CD4-positive, alpha-beta T cell treated with Interleukin-4 for 1 hour (primary cell): ENCODE results near the gene RELL2.

ENCODE experiments used
- DNase-seq, 2 donors: peaks; one replicate each; pipeline ENCODE4 v3.0.0-alpha.2; 2020 to 2022

RELL2 gene

GRCh38 chr5:141618804-141619554 lies 17.8 kb upstream of the RELL2 start, which contains the start of gene DIAPH1:
Gene DIAPH1, minus strand, starts transcription at chr5:141619000. Its CDS starts 86 bp downstream, at chr5:141618914.
- DNase-seq: peak; percentile 98

- peak in 1 of 2 donors; percentile 49 for DNase-seq
Observed at GRCh38 chr5:141623186-141623585, 13.6 kb upstream of the RELL2 start.

DNA sequence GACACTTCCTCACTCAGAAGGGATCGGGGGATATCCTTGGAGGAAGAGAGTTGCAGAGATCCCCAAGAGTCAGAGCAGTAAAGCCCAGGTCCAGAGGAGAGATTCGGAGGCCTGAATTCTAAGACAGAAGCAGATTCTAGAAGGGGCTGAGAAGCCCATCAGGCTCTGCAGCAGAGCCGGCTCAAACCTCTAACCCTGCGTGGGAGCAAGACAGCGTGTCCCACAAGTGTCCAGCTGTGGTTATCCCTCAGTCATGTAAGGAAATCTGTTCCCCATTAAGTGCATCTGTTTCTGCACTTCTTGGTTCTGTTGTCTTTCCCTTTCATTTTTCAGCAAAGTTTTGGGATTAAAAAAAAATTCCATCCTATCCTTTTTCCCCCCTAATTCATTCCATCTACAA lies 13.2 kb upstream of the RELL2 start:
- DNase-seq: no peak

- no peak for DNase-seq
Observed at GRCh38 chr5:141628175-141628788, 8.5 kb upstream of the RELL2 start.

- DNase-seq: no peak
Observed at GRCh38 chr5:141630570-141631140, 6.1 kb upstream of the RELL2 start.

DNA sequence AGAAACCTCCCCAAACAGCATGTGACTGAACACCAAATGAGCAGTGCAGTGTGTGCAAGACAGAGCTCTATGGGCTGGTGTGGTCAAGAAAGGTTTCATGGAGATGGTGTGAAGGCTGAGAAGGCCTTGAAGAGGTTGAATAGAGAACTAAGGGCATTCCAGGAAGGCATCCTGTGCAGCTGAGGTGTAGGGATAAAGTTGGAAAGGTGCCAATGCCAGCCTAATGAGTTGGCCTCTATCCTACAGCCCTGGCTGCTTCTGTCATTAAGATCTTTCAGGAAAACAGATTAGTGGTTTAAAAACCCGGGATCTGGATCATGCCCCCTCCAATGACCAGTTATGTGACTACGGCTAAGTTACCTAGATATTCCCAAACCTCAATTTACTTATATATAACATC lies 4.1 kb upstream of the RELL2 start:
- DNase-seq: no peak

DNA sequence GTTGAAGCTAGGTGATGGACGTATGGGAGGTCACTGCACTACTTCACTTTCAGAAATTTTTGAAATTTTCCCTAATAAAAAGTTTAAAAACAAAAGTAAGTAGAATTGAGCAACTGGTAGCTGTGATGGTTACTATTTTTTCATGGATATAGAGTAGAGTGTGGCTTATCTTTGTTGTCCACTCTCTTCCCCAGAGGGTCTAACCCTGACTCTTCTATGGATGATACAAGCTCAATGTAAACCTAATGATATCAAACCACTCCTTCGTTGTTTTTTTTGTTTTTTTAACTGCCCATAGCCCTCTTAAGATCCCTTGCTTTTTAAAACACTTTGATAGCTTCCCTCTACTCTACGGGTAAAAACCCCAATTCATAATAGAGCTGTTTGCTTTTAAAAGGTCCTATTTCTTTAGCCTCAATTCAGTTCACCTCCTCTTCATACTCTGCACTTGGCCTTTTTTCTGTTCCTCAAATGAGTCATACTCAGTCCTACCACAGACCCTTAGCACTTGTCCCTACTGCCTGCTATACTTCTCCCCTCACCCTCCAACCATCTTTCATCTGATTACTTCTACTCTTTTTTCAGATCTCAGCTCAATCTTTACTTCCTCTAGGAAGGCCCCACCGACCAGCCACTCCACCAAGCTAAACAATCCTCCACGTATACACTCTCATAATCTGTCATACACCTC lies 2.8 kb upstream of the RELL2 start:
- DNase-seq: no peak

DNA sequence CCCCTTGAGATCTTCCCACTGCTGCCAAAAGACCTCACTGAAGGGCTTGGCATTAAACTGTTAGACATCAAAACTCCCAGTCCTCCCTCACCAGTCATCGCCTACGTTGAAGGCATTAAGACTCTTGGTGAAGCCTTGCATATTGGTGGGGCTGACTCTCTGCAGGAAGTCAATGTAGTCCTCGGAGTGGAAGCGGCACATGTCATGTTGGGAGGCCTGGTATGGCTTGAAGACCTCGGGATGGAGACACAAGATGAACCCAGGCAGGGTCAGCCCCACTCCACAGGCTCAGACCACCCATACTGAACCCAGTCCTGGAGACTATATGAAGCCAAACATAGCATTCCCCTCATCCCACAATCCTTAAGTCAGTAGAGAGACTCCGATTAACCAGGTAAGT lies 2.1 kb upstream of the RELL2 start:
- no peak for DNase-seq

DNA sequence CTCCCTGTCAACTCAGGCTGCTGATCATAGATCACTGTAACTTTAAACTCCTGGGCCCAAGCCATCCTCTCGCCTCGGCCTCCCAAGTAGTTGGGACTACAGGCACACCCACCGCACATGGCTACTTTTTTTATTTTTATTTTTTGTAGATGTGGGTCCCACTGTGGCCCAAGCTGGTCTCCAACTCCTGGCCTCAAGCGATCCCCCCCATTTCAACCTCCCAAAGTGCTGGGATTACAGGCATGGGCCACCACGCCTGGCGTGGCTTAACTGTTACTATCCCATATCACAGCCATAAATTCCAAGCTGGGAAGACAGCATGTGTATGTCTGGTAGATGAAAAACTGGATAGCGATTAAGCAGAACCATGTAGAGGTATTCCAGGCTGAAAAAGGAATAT lies 1.2 kb upstream of the RELL2 start:
- no peak for DNase-seq

GRCh38 chr5:141636106-141636412 lies 738 bp upstream of the RELL2 start:
- DNase-seq: no peak

DNA sequence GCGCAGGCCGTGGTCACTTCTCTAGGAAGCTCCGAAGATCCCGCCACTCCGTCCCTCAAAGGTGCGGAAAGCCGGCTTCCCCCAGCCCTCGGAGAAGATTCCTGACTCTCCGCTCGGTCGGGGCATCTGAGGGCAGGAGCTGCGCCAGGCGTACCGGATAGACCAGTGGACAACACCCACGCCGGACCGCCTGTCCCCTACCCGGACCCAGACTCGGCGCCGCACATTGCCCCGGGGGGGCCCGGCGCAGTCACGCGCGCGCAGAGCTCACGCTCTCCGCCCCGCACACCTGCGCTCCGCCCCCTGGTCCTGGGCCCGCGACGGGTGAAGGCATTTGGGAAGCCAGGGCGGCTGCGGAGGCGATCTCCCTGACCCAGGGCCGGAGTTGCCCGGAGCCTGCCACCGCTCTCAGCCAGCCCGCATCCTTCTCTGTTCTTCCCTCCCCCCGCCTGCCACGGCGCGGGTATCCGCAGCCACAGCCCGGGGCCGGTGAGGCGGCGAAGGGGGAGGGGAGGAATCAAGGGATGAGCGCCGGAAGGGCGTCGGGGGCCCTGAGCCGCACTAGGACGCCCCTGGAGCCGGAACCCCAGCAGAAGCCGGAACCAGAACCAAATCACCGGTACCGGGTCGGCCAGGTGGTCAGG lies 448 bp downstream of the RELL2 start:
- DNase-seq: peak; percentile 24 to 53

DNA sequence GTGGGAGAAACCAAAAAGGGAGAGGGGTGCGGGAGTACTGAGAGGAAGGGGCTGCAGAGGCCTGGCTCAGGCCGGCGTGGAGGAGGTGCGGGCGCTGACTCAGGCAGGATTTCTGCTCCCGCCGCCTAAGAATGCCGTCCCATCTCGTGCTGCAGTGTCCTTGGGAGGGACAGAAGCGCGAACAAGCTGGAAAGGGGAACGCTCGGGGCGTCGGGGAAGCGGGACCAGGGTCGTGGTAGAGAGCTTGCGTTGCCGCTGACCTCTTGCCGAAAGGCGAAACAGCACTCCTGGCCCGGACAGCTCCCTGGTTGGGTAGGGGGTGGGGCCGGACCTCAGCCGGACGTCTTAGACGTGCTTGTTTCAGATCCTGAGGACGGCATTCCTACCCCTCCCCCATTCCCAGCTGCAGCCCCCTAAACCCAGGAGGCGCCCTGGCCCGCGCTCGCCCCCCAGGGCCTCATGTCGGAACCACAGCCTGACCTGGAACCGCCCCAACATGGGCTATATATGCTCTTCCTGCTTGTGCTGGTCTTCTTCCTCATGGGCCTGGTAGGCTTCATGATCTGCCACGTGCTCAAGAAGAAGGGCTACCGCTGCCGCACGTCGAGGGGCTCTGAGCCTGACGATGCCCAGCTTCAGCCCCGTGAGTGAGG lies 1.1 kb downstream of the RELL2 start:
- peak; percentile 66 to 73 for DNase-seq

- DNase-seq: no peak
Observed at GRCh38 chr5:141638771-141639170, 2.0 kb downstream of the RELL2 start.

GRCh38 chr5:141639357-141640050 lies 2.7 kb downstream of the RELL2 start:
- DNase-seq: no peak

DNA sequence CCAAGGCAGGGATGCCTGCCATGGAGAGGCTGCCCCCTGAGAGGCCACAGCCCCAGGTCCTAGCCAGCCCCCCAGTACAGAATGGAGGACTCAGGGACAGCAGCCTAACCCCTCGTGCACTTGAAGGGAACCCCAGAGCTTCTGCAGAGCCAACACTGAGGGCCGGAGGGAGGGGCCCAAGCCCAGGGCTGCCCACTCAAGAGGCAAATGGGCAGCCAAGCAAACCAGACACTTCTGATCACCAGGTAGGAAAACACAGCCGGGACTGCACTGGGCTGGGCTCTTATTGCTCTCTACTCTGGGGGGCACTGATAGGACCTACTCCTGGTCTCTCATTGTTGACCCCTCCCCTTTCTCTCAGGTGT lies 3.2 kb downstream of the RELL2 start:
- no peak for DNase-seq

GRCh38 chr5:141640698-141641097 lies 3.9 kb downstream of the RELL2 start:
- no peak for DNase-seq

- no peak for DNase-seq
Observed at GRCh38 chr5:141641634-141642267, 5.0 kb downstream of the RELL2 start.

- DNase-seq: no peak
Observed at GRCh38 chr5:141646026-141646425, 9.2 kb downstream of the RELL2 start.

- no peak for DNase-seq
Observed at GRCh38 chr5:141647242-141647641, 10.4 kb downstream of the RELL2 start.

- DNase-seq: no peak
Observed at GRCh38 chr5:141647851-141648250, 11.1 kb downstream of the RELL2 start.

- no peak for DNase-seq
Observed at GRCh38 chr5:141649056-141649688, 12.4 kb downstream of the RELL2 start.
